Gastrocnemius medialis (tissue), 4 donors: ENCODE results near the gene TBCK. TPM values are rescaled to one million over a fixed set of nuclear protein-coding genes. Genes with fewer than 3 reads are reported as not detected.

Source experiments
- ATAC-seq, 2 donors: fragments of 150-250 bp; one replicate each; pipeline ENCODE4 v1.9.1; 2016
- DNase-seq, 2 donors: peaks; one replicate each; pipeline ENCODE4 v3.0.0-alpha.2; 2019
- H3K27ac ChIP-seq, 4 donors: fragments of 200-600 bp; sonication (generic); 1 replicate in 1 of 4; 2 replicates in 3 of 4; pipeline ENCODE4 v1.5.1; 2016 to 2018; ENCODE audit warnings: mild to moderate bottlenecking in 2 of 4, moderate library complexity in 1 of 4
- H3K27me3 ChIP-seq, 3 donors: fragments of 200-600 bp; sonication (generic) in 2 of 3; 1 replicate in 1 of 3; 2 replicates in 2 of 3; pipeline versions ENCODE4 v1.5.1 to v1.6.0; 2016 to 2019; ENCODE audit warnings: mild to moderate bottlenecking in 1 of 3, moderate library complexity in 1 of 3
- H3K36me3 ChIP-seq, 2 donors: fragments of 200-600 bp; sonication (generic) in 1 of 2; one replicate each; pipeline ENCODE4 v1.5.1; 2017 to 2018
- H3K4me1 ChIP-seq, 2 donors: fragments of 200-600 bp; sonication (generic) in 1 of 2; one replicate each; pipeline ENCODE4 v1.5.1; 2016 to 2017; ENCODE audit warnings: mild to moderate bottlenecking in 2 of 2
- H3K4me3 ChIP-seq, 4 donors: fragments of 200-600 bp; sonication (generic) in 3 of 4; 1 replicate in 1 of 4; 2 replicates in 3 of 4; pipeline ENCODE4 v1.5.1; 2016 to 2019; ENCODE audit warnings: mild to moderate bottlenecking in 2 of 4
- H3K9me3 ChIP-seq, 3 donors: fragments of 200-600 bp; sonication (generic) in 2 of 3; 1 replicate in 1 of 3; 2 replicates in 2 of 3; pipeline ENCODE4 v1.5.1; 2016 to 2019
- POLR2A ChIP-seq, 2 donors: fragments of 450-650 bp; IDR thresholded peaks; one replicate each; pipeline ENCODE4 v1.6.1; 2017; ENCODE audit warnings: antibody characterized with exemption in 2 of 2, mild to moderate bottlenecking in 2 of 2, moderate library complexity in 2 of 2
- in situ Hi-C, 4 donors: fragments of 200-750 bp; cut with MboI; loops; one replicate each; pipeline versions ENCODE4 v1.15.0 to v1.8.0; 2017; ENCODE audit warnings: low sequenced_read_pairs in 4 of 4
- intact Hi-C: fragments of 100-400 bp; cut with DNase I; formaldehyde crosslinking; loops from one replicate; pipeline ENCODE4 v1.15.1; 2023; ENCODE audit warnings: low total_unique reads
- total RNA-seq, 4 donors: library from RNA; depleted of rRNA; stranded (reverse); fragments of >200 nt; gene quantifications; one replicate each; pipeline versions ENCODE4 v1.1.0 to v1.2.3, GENCODE V29; 2016
- TF ChIP-seq, protein P1 (sequence below), 5 experiments: fragments of 450-650 bp in 3 of 5; fragments of 200-600 bp in 2 of 5; sonication (generic) in 2 of 5; IDR thresholded peaks in 4 of 5; conservative IDR thresholded peaks in 1 of 5; 1 replicate in 4 of 5; 2 replicates in 1 of 5; pipeline ENCODE4 v1.5.1; 2016 to 2019; ENCODE audit warnings: antibody characterized with exemption in 5 of 5, mild to moderate bottlenecking in 3 of 5, moderate library complexity in 3 of 5

TBCK gene
- total RNA-seq, 4 donors from 2014 or later: 8.1 to 17.7 (median 12.2) TPM

DNA sequence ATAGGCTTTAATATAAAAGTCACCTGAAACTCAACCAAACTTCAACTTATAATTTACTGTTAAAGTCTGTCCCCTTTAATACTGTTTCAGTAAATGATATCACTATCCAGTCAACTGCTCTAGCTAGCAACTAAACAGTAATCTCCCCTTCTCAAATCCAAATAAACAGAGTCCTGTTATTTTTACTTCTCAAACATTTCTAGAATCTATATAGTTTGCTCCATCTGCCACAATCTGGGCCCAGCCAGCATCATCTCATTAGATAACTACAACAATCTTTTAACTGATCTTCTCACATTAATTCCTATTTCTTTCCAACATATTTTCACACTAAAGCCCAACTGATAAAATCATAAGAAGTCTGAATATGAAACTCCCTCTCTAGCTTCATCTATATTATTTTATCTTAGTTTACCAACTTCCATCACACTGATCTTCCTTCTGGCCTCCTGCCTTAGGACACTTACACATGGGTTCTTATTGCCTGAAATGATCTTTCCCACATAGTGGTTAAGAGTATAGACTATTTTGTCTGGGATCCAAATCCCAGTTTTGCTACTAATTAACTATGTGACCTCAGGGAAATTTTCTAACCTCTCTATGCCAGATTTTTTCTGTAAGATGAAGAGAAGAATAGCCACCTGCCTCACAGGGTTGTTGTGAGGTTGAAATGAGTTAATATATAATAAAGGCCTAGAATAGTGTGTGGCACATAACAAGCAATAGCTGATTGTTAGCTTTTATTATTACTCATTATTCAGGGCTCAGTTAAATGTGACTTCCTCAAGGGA is 18.6 kb downstream of the TBCK start:
- ATAC-seq: no peak
- TF ChIP-seq, protein P1, sequence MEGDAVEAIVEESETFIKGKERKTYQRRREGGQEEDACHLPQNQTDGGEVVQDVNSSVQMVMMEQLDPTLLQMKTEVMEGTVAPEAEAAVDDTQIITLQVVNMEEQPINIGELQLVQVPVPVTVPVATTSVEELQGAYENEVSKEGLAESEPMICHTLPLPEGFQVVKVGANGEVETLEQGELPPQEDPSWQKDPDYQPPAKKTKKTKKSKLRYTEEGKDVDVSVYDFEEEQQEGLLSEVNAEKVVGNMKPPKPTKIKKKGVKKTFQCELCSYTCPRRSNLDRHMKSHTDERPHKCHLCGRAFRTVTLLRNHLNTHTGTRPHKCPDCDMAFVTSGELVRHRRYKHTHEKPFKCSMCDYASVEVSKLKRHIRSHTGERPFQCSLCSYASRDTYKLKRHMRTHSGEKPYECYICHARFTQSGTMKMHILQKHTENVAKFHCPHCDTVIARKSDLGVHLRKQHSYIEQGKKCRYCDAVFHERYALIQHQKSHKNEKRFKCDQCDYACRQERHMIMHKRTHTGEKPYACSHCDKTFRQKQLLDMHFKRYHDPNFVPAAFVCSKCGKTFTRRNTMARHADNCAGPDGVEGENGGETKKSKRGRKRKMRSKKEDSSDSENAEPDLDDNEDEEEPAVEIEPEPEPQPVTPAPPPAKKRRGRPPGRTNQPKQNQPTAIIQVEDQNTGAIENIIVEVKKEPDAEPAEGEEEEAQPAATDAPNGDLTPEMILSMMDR (IDR thresholded peaks at IDR 0.05 in 4 of 5, conservative IDR thresholded peaks at IDR 0.05 in 1 of 5): no peak
- no peak for TF ChIP-seq POLR2A (IDR thresholded peaks at IDR 0.05)
- Histone ChIP-seq H3K4me3 (no peak overlapping the region), H3K9me3 (no peaks in the 10 kb centered on the region), H3K27me3 (no peaks in the 10 kb centered on the region), H3K4me1 (no peaks in the 10 kb centered on the region), H3K27ac (no peak overlapping the region), H3K36me3 (peaks cover 0 to 30% of the 10 kb centered on the region in 2 donors)
- intact Hi-C loops (no loop called here), in situ Hi-C loops (no loop called here)
- no peak for DNase-seq

DNA sequence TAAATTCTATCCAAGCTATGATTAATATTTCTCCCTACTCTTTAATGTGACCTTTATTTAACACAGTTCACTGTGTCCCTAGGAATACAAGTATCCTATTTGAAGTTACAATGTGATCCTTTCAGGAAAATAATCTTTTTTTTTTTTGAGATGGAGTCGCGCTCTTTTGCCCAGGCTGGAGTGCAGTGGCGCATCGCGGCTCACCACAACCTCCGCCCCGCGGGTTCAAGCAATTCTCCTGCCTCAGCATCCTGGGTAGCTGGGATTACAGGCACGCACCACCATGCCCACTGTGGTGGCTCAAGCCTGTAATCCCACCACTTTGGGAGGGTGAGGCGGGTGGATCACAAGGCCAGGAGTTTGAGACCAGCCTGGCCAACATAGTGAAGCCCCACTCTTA is 21.9 kb downstream of the TBCK start:
- peaks cover 0 to 35% of the 10 kb centered on the region in 2 donors for H3K36me3 ChIP-seq
- intact Hi-C loops: no loop called here

DNA sequence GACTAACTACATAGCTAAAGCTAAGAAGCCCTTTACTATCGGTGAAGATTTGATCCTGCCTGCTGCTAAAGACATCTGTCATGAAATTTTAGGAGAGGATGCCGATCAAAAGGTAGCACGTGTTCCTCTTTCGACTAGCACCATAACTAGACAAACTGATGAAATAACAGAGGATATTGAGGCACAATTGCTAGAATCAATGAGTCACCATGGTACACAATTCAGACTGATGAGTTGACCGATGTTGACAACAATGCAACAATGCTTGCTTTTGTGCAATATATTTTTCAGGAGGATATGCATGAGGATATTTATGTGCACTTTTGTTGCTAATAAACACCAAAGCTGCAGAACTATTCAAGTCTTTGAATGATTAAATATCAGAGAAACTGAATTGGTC is 24.3 kb downstream of the TBCK start:
- H3K36me3 ChIP-seq: peaks cover 0 to 35% of the 10 kb centered on the region in 2 donors
- in situ Hi-C loops (no loop called here), intact Hi-C loops (no loop called here)
- H3K4me1 ChIP-seq: no peaks in the 10 kb centered on the region
- TF ChIP-seq, protein P1 (IDR thresholded peaks at IDR 0.05 in 4 of 5, conservative IDR thresholded peaks at IDR 0.05 in 1 of 5): no peak
- TF ChIP-seq POLR2A (IDR thresholded peaks at IDR 0.05): no peak
- ATAC-seq (no peak), DNase-seq (no peak)
- H3K9me3 ChIP-seq: no peaks in the 10 kb centered on the region
- no peak overlapping the region for H3K4me3 ChIP-seq
- no peaks in the 10 kb centered on the region for H3K27me3 ChIP-seq
- H3K27ac ChIP-seq: no peak overlapping the region

More for the DNA sequence above, 21.9 kb downstream of the TBCK start:
- in situ Hi-C loops: no loop called here
- H3K27me3 ChIP-seq: no peaks in the 10 kb centered on the region
- TF ChIP-seq POLR2A (IDR thresholded peaks at IDR 0.05): no peak
- TF ChIP-seq, protein P1 (IDR thresholded peaks at IDR 0.05 in 4 of 5, conservative IDR thresholded peaks at IDR 0.05 in 1 of 5): no peak
- no peaks in the 10 kb centered on the region for H3K4me1 ChIP-seq
- no peak overlapping the region for H3K27ac ChIP-seq
- ATAC-seq: no peak
- H3K4me3 ChIP-seq: no peak overlapping the region
- H3K9me3 ChIP-seq: no peaks in the 10 kb centered on the region
- no peak for DNase-seq

DNA sequence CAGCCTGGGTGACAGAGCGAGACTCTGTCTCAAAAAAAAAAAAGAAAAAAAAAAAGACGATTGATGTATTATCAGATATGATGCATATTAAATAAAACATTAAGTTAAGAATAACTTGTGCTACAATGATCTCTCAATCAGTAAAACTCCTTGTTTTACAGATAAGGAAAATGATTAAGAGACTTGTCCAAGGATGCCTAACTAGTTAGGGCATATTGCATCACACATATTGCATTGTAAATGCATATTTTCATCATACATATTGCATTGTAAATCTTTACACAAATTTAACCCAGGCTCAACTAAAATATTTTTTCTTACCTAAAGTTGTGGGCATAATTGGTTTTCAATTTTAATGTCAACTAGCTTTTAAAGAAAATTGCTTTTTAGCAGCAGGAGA is 26.3 kb downstream of the TBCK start:
- in situ Hi-C loops (no loop called here), intact Hi-C loops (no loop called here)
- peaks cover 0 to 26% of the 10 kb centered on the region in 2 donors for H3K36me3 ChIP-seq
- H3K4me3 ChIP-seq: no peak overlapping the region
- H3K27ac ChIP-seq: no peak overlapping the region
- DNase-seq (no peak), ATAC-seq (no peak)
- no peaks in the 10 kb centered on the region for H3K9me3 ChIP-seq
- TF ChIP-seq, protein P1 (IDR thresholded peaks at IDR 0.05 in 4 of 5, conservative IDR thresholded peaks at IDR 0.05 in 1 of 5): no peak
- TF ChIP-seq POLR2A (IDR thresholded peaks at IDR 0.05): no peak
- no peaks in the 10 kb centered on the region for H3K4me1 ChIP-seq
- no peaks in the 10 kb centered on the region for H3K27me3 ChIP-seq
